Lung microvascular endothelial cell (primary cell): ENCODE results near the gene HORMAD1. TPM values are rescaled to one million over a fixed set of nuclear protein-coding genes. Genes with fewer than 3 reads are reported as not detected.
"Not testable (repeated sequence)": the region's sequence is repeated elsewhere in the genome, so short reads cannot be mapped to it uniquely, and the experiment has no call there.

Source experiments
- DNase-seq, 2 donors: peaks; one replicate each; pipeline versions ENCODE4 v3.0.0 to v3.0.0-alpha.2; 2010; ENCODE audit warnings: low read depth in 2 of 2
- total RNA-seq: library from RNA; depleted of rRNA; stranded (reverse); fragments of >200 nt; gene quantifications from 2 replicates; pipeline ENCODE4 v1.2.1, GENCODE V29; 2014

The HORMAD1 gene
- total RNA-seq, 1 donor from 2014 or later: 0.20 TPM

- peak; percentile 99 for DNase-seq
These were observed 23.4 kb downstream of the HORMAD1 start, which contains the start of gene GOLPH3L for GRCh38 chr1:150696995-150697927. Gene GOLPH3L (minus strand): TSS chr1:150697154. CDS start chr1:150694838, 2,316 bp downstream.

- DNase-seq: peak in 1 of 2 donors; percentile 15
These were observed 24.1 kb downstream of the HORMAD1 start for GRCh38 chr1:150696590-150696989.

- peak in 1 of 2 donors; percentile 10 for DNase-seq
These were observed 24.5 kb downstream of the HORMAD1 start for GRCh38 chr1:150696162-150696561.

- DNase-seq: peak in 1 of 2 donors; percentile 21
These were observed 25.1 kb downstream of the HORMAD1 start for GRCh38 chr1:150695561-150695960.

- DNase-seq: peak; percentile 74 to 86
These were observed 28.0 kb downstream of the HORMAD1 start for GRCh38 chr1:150692720-150693119.

- peak; percentile 54 to 77 for DNase-seq
These were observed 31.9 kb downstream of the HORMAD1 start for GRCh38 chr1:150688763-150689162.

GRCh38 chr1:150686275-150686674 is 34.4 kb downstream of the HORMAD1 start:
- no peak for DNase-seq

- DNase-seq: no peak
These were observed 36.8 kb downstream of the HORMAD1 start for GRCh38 chr1:150683914-150684313.

- DNase-seq: no peak
These were observed 41.7 kb downstream of the HORMAD1 start for GRCh38 chr1:150678988-150679387.

- DNase-seq: no peak
These were observed 45.8 kb downstream of the HORMAD1 start for GRCh38 chr1:150674881-150675280.

- DNase-seq: no peak
These were observed 57.4 kb downstream of the HORMAD1 start for GRCh38 chr1:150663321-150663720.

- no peak for DNase-seq
These were observed 57.9 kb downstream of the HORMAD1 start for GRCh38 chr1:150662811-150663210.

GRCh38 chr1:150661156-150661555 is 59.5 kb downstream of the HORMAD1 start:
- no peak for DNase-seq

GRCh38 chr1:150660584-150660983 is 60.1 kb downstream of the HORMAD1 start:
- DNase-seq: no peak

- not testable (repeated sequence) for DNase-seq
These were observed 63.6 kb downstream of the HORMAD1 start for GRCh38 chr1:150657064-150657463.

- not testable (repeated sequence) for DNase-seq
These were observed 66.1 kb downstream of the HORMAD1 start for GRCh38 chr1:150654635-150655034.

GRCh38 chr1:150650193-150650592 is 70.5 kb downstream of the HORMAD1 start:
- no peak for DNase-seq

- no peak for DNase-seq
These were observed 71.1 kb downstream of the HORMAD1 start for GRCh38 chr1:150649441-150650075.
